Subcutaneous adipose tissue (tissue), 4 donors: ENCODE measurements around the gene AARSD1. TPM values are rescaled to one million over a fixed set of nuclear protein-coding genes. Genes with fewer than 3 reads are reported as not detected.

Experiments used
- CTCF ChIP-seq: fragments of 450-650 bp; IDR thresholded peaks from one replicate; pipeline ENCODE4 v1.5.1; 2016; ENCODE audit warnings: low read depth, mild to moderate bottlenecking, control low read depth, antibody characterized with exemption, moderate library complexity
- total RNA-seq, 4 donors: library from RNA; depleted of rRNA; stranded (reverse); fragments of >200 nt; gene quantifications; one replicate each; pipeline ENCODE4 v1.1.0, GENCODE V29; 2016

The AARSD1 gene
- total RNA-seq, 4 donors from 2014 or later: 18.4 to 38.2 (median 22.1) TPM

- no peak for TF ChIP-seq CTCF
These were observed 44.0 kb downstream of the AARSD1 start for GRCh38 chr17:42920106-42920900.

GRCh38 chr17:42918902-42919521, 45.2 kb downstream of the AARSD1 start:
- no peak for TF ChIP-seq CTCF

- no peak for TF ChIP-seq CTCF
These were observed 47.0 kb downstream of the AARSD1 start for GRCh38 chr17:42917236-42917603.

- TF ChIP-seq CTCF: no peak
These were observed 50.2 kb downstream of the AARSD1 start for GRCh38 chr17:42913981-42914617.

GRCh38 chr17:42913522-42913921, 50.7 kb downstream of the AARSD1 start:
- no peak for TF ChIP-seq CTCF

GRCh38 chr17:42908872-42909700, 55.2 kb downstream of the AARSD1 start:
- TF ChIP-seq CTCF: no peak
